HG02852 (cell line): ENCODE measurements around the gene MON1B.
A peak's percentile ranks its signal among the peaks of the same experiment; 100 is the strongest.
"Not testable (repeated sequence)": the region's sequence is repeated elsewhere in the genome, so short reads cannot be mapped to it uniquely, and the experiment has no call there.

ENCODE experiments used
- ATAC-seq: cut with Tn5 transposase; IDR thresholded peaks from one replicate; pipeline ENCODE4 v1.9.1; 2021; ENCODE audit warnings: mild to moderate bottlenecking, moderate library complexity; ENCODE audit not compliant: unreplicated experiment

Gene MON1B

GRCh38 chr16:77190478-77191258 lies at the start of gene MON1B:
MON1B (plus strand) TSS chr16:77191190; CDS start chr16:77191486, 296 bp downstream.
- ATAC-seq, result peak; percentile 96

DNA sequence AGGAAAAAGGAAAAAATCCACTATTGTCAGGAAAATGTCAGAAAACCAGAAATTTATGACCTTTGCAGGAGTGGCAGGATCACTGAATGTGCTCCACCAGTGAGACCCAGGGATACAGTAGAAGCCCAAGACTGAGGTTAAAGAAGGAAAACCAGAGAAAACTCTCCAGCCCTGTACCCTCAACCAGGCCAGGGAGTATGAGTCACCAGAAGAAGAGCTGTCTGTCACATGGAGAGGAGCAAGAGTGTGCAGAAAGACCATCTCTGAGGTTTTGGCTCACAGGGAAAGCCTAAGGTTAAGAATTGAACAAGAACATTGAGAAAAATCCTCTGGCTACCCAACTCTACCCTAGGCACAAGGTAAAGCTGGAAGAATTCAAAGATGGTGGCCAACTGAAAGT lies 47.6 kb upstream of the MON1B start:
- no peak for ATAC-seq

- ATAC-seq, result no peak
Observed at GRCh38 chr16:77148121-77148520, 42.9 kb upstream of the MON1B start.

DNA sequence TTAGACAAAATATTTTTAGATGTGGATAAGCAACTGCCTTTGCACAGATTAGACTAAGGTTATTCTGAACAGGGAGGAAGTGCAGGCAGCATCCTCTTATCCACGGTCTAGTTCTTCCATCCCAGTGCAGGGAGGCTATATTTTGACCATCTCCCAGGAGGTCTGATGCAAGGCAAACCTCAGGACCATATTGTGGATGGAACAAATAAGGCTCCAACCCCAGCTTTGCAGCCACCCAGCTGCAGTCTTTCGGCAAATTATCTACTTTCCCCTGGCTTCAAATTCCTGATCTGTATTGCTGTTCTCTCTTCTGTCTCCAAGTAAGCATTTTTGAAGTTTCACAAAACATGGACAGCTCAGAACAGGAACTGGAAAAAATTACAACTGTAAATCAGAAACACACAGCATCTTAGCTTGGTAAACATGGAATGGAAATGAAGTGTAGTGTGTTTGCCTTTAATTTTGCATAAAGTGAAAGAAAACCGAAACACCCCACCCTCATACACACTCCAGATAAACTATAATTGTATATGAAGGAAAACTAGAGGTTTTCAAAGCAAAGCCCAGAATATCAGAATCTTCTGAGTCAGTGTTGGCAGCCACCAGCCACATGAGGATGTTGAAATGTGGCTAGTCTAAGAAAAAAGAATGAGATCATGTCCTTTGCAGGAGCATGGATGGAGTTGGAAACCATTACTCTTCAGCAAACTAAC lies 33.5 kb upstream of the MON1B start:
- no peak for ATAC-seq

DNA sequence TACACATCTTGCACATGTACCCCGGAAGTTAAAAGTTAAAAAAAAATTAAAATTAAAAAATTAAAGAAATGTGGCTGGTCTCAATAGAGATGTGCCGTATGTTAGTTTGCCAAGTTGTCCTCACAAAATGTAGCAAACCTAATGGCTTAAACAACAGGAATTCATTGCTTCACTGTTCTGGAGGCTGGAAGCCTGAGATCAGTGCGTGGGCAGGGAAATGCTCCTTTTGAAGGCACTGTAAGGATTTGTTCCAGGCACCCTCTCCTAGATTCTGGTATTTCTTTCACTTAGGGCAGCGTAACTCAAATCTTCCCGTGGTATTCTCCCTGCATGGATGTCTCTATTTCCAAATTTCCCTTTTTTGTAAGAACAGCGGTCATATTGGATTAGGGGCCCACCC lies 32.7 kb upstream of the MON1B start:
- ATAC-seq, result no peak

DNA sequence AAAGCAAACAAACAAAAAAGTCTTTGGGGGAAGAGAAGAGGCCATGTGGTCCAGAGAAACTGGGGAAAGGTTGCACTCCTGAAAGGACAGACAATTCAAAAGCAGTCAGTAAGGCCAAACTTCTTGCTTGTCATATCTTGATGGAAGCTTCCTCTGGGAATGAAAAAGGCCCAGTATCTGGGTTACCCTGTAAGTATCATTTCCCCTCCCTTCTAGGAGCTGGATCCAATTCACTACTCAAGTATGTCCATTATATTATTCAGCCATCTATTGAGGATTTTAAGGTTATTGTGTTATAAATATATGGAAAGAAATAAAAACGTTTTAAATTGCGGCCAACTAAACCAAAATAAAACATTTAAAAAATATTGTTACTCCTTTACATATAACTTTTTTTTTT lies 26.0 kb upstream of the MON1B start:
- ATAC-seq, result no peak

GRCh38 chr16:77165536-77166236 lies 25.3 kb upstream of the MON1B start:
- ATAC-seq, result not testable (repeated sequence)

DNA sequence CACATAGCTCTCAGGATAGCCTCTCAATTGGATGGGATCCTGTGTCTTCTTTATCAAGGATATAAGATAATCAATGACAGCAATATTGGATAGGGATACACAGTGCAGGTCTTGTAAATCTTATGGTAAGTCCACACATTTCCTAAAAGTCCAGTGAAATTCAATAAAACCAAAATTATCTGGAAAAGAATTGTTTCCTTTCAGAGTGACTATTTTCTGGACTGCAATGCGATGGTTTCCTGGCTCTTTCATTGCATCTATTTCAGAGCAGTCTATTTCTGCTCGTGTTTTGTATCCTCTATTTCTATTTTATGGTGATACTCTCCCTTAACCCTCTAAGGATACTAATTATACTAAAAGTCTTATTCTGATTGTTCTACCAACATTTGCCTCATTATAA lies 24.3 kb upstream of the MON1B start:
- ATAC-seq, result no peak

- no peak for ATAC-seq
Observed at GRCh38 chr16:77168901-77169300, 22.1 kb upstream of the MON1B start.

DNA sequence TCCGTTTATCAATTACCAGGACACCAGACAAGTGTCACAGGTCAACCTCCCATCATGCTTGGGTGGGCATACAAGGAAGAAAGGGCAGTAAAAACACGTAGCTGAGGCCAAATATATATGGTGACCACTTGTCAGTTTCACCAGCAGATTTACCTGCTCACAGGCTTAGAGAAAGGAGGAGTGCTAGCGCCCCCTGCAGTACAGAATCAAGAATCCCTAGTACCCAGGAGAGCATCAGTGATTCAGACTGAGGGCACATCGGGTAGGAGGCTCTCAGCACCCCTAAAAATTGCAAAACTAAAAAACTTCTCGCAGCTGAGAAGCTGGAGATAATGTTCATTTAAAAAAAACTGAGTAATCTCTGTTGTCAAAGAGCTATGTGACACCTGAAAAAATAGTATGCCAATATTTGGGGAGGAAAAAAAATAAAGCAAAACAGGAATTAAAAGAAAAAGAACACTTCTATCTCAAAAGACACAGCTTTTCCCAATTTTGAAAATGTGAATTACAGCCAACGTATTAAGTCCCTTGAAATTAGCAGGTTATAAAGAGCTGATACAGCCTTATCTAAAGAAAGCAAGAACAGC lies 21.2 kb upstream of the MON1B start:
- ATAC-seq, result peak; percentile 70

DNA sequence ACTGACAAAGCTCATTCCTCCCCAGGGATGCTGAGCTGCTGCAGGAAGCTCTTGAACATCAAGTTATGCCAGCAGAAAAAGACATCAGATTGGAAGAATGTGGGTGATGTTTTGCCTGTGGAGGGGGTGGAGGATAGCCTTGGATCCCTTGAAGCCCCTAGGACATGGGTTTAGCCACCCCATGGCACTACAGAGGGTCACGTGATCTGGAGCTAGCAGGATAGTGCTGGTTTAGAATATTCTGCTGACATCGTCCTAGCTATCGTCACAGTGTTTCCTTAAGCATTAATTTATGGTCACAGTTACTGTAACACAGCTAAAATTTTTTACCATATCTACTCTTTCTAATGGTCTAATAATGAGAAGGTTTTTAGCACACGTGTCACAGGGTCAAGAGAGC lies 20.2 kb upstream of the MON1B start:
- no peak for ATAC-seq

- ATAC-seq, result peak; percentile 87
Observed at GRCh38 chr16:77171745-77172635, 19.0 kb upstream of the MON1B start.

- no peak for ATAC-seq
Observed at GRCh38 chr16:77172951-77173350, 18.0 kb upstream of the MON1B start.

DNA sequence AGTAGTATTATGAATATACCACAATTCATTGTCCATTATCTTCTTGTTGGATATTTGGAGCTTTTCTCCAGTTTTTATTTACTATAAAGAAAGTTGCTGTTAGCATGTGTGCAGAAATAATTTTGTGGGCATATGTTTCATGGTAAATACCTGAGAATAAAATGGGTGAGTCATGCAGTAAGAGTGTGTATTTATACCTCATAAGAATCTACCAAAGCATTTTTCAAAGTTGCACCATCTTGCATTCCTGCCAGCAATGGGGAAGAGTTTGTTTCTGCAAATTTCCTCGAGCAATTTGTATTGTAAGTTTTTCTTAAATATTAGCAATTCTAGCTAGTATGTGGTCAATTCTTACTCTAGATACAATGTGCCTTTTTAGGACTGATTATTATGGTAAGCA lies 7.9 kb upstream of the MON1B start:
- ATAC-seq, result no peak

- not testable (repeated sequence) for ATAC-seq
Observed at GRCh38 chr16:77186298-77186697, 4.7 kb upstream of the MON1B start.

DNA sequence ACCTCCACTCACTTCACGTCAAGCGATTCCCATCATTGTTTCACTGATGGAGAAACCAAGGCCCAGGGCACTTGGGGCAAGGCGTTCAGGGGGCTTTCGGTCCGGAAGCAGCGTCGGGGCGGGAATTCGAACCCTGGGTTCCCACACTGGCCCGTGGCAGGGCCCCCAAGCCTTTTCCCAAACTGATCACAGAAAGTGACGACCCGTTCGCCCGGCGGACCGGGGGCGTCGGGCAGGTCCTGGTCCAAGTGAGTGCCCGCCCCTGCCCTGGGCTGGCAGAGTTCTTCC lies 856 bp upstream of the MON1B start:
- peak; percentile 1 for ATAC-seq

- ATAC-seq, result peak; percentile 0
Observed at GRCh38 chr16:77191259-77191969, 424 bp downstream of the MON1B start.

- no peak for ATAC-seq
Observed at GRCh38 chr16:77193377-77193776, 2.4 kb downstream of the MON1B start.

DNA sequence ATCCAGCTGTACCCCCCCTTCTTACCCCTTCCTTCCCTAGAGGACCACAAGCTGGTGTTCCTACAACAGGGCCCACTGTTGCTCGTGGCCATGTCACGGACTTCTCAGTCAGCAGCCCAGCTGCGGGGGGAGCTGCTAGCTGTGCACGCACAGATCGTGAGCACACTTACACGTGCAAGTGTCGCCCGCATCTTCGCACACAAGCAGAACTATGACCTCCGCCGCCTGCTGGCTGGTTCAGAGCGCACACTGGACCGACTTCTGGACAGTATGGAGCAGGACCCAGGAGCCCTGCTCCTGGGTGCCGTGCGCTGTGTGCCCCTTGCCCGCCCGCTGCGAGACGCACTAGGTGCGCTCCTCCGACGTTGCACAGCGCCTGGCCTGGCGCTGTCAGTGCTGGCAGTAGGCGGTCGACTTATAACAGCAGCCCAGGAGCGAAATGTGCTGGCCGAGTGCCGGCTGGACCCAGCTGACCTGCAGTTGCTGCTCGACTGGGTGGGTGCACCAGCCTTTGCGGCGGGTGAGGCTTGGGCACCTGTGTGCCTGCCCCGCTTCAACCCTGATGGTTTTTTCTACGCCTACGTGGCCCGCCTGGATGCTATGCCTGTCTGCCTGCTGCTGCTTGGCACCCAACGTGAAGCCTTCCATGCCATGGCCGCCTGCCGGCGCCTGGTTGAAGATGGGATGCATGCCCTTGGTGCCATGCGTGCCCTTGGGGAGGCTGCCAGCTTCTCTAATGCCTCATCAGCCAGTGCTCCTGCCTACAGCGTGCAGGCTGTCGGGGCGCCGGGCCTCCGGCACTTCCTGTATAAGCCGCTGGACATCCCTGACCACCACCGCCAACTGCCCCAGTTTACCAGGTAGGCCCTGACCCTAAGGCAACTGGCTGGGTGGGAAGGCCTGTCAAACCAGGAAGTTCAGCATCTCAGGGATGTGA lies 3.6 kb downstream of the MON1B start:
- no peak for ATAC-seq
